HG03045 (cell line): ENCODE data around the gene UGT1A9.
"Not testable (repeated sequence)": the region's sequence is repeated elsewhere in the genome, so short reads cannot be mapped to it uniquely, and the experiment has no call there.

Experiments used
- ATAC-seq: cut with Tn5 transposase; IDR thresholded peaks from one replicate; pipeline ENCODE4 v1.9.1; 2021; ENCODE audit warnings: mild to moderate bottlenecking, moderate library complexity; ENCODE audit not compliant: unreplicated experiment

Gene UGT1A9

GRCh38 chr2:233680361-233681045 lies 8.8 kb downstream of the UGT1A9 start:
- no peak for ATAC-seq

GRCh38 chr2:233681521-233682099 lies 9.9 kb downstream of the UGT1A9 start, which contains the start of gene UGT1A7:
Gene UGT1A7, plus strand, starts transcription at chr2:233681901. Its CDS starts 37 bp downstream, at chr2:233681938.
- ATAC-seq: no peak

GRCh38 chr2:233684640-233685039 lies 12.9 kb downstream of the UGT1A9 start:
- ATAC-seq: no peak

GRCh38 chr2:233686928-233687327 lies 15.2 kb downstream of the UGT1A9 start:
- ATAC-seq: no peak

GRCh38 chr2:233688341-233688740 lies 16.6 kb downstream of the UGT1A9 start:
- no peak for ATAC-seq

GRCh38 chr2:233689031-233689430 lies 17.3 kb downstream of the UGT1A9 start:
- no peak for ATAC-seq

- no peak for ATAC-seq
Observed at GRCh38 chr2:233689501-233689900, 17.8 kb downstream of the UGT1A9 start.

- no peak for ATAC-seq
Observed at GRCh38 chr2:233690444-233690843, 18.7 kb downstream of the UGT1A9 start.

- no peak for ATAC-seq
Observed at GRCh38 chr2:233691443-233692433, 20.0 kb downstream of the UGT1A9 start.

- ATAC-seq: no peak
Observed at GRCh38 chr2:233692648-233693047, 20.9 kb downstream of the UGT1A9 start, which contains the start of gene UGT1A6. Gene UGT1A6, plus strand, starts transcription at chr2:233692890. Its CDS starts 115 bp downstream, at chr2:233693005.

- no peak for ATAC-seq
Observed at GRCh38 chr2:233693963-233694362, 22.3 kb downstream of the UGT1A9 start.

GRCh38 chr2:233698740-233699139 lies 27.0 kb downstream of the UGT1A9 start:
- ATAC-seq: no peak

- no peak for ATAC-seq
Observed at GRCh38 chr2:233699424-233700027, 27.8 kb downstream of the UGT1A9 start.

GRCh38 chr2:233700028-233700635 lies 28.4 kb downstream of the UGT1A9 start:
- no peak for ATAC-seq

- ATAC-seq: not testable (repeated sequence)
Observed at GRCh38 chr2:233700842-233701241, 29.1 kb downstream of the UGT1A9 start.

GRCh38 chr2:233702238-233702637 lies 30.5 kb downstream of the UGT1A9 start:
- ATAC-seq: no peak

GRCh38 chr2:233705911-233706506 lies 34.3 kb downstream of the UGT1A9 start:
- no peak for ATAC-seq

- no peak for ATAC-seq
Observed at GRCh38 chr2:233706720-233707119, 35.0 kb downstream of the UGT1A9 start.

GRCh38 chr2:233707940-233708644 lies 36.4 kb downstream of the UGT1A9 start:
- no peak for ATAC-seq
